ENCODE measurements around the gene KCNT2. TPM values are rescaled to one million over a fixed set of nuclear protein-coding genes. Genes with fewer than 3 reads are reported as not detected.
"Not testable (repeated sequence)": the region's sequence is repeated elsewhere in the genome, so short reads cannot be mapped to it uniquely, and the experiment has no call there.

Gene KCNT2
- total RNA-seq, 1 donor from 2014 or later, result 26.1 TPM

DNA sequence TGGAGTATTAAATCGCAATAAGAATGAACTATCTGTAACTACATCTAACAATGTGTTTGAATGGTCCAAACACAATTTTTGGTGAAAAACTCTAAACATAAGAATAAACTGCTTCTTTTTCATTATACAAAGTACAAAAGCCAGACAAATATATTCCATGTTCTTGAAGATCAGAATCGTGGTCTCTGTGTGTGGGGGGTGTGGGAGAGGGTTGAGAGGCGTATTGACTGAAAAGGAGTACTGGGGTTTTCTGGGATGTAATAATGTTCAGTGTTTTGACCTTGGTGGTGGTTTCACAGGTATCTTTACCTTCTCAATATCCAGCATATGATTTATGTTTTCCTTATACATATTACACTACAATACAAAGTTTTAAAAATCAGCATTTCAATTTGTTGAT lies 42.8 kb upstream of the KCNT2 start:
- Mint-ChIP-seq H3K36me3 (ENCODE audit: insufficient read depth) (no peaks in the 10 kb centered on the region), H3K4me3 (ENCODE audit: low read depth) (no peak overlapping the region), H3K27me3 (no peaks in the 10 kb centered on the region), H3K9me3 (ENCODE audit: low read depth) (no peaks in the 10 kb centered on the region), H3K4me1 (ENCODE audit: low read depth) (peaks cover 3% of the 10 kb centered on the region), H3K27ac (no peak overlapping the region)
- no peak for DNase-seq (ENCODE audit: low spot score, unreplicated experiment)
- TF ChIP-seq, protein P1, sequence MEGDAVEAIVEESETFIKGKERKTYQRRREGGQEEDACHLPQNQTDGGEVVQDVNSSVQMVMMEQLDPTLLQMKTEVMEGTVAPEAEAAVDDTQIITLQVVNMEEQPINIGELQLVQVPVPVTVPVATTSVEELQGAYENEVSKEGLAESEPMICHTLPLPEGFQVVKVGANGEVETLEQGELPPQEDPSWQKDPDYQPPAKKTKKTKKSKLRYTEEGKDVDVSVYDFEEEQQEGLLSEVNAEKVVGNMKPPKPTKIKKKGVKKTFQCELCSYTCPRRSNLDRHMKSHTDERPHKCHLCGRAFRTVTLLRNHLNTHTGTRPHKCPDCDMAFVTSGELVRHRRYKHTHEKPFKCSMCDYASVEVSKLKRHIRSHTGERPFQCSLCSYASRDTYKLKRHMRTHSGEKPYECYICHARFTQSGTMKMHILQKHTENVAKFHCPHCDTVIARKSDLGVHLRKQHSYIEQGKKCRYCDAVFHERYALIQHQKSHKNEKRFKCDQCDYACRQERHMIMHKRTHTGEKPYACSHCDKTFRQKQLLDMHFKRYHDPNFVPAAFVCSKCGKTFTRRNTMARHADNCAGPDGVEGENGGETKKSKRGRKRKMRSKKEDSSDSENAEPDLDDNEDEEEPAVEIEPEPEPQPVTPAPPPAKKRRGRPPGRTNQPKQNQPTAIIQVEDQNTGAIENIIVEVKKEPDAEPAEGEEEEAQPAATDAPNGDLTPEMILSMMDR (IDR thresholded peaks at IDR 0.05; ENCODE audit: unreplicated experiment), result no peak

DNA sequence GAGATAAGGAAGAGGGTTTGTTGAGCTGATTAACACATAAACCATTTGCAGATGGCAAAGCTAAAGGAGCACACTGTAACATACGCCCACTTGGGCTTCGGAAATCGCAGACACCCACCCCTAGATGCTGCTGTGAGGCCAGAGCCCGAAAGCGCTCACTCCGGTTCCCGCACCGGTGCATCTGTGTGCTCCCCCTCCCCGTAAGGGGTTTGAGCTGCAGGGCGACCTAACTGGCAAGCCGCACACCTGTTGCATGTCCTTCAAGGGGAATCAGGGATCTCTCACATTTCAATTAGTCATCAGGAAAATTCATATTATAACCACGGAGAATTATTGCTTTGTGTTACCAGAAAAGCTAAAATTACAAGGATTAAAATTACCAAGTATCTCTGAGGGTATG lies 42.2 kb upstream of the KCNT2 start:
- H3K4me1 Mint-ChIP-seq (ENCODE audit: low read depth), result no peaks in the 10 kb centered on the region
- H3K27me3 Mint-ChIP-seq, result no peaks in the 10 kb centered on the region
- H3K36me3 Mint-ChIP-seq (ENCODE audit: insufficient read depth), result no peaks in the 10 kb centered on the region
- no peak for DNase-seq (ENCODE audit: low spot score, unreplicated experiment)
- TF ChIP-seq, protein P1 (IDR thresholded peaks at IDR 0.05; ENCODE audit: unreplicated experiment), result no peak
- no peaks in the 10 kb centered on the region for H3K9me3 Mint-ChIP-seq (ENCODE audit: low read depth)
- H3K4me3 Mint-ChIP-seq (ENCODE audit: low read depth), result no peak overlapping the region
- H3K27ac Mint-ChIP-seq, result no peak overlapping the region

DNA sequence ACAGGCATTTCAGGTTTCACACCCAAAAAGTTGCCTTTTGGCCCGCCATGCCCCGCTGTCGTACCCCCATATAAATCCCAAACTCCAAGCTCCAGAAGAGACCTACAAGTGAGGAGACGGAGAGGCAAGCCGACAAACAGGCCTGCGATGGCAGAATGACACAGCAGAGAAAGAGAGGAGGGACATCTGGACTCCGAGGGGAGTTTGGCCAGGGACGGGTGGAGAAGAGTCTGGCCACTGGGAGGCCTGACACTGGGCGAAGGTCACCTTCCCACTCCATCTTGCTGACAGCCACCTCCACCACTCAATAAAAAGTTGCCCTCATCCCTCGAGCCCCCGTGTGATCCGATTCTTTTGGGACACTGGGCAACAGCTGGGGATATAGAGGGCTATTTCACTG lies 41.8 kb upstream of the KCNT2 start:
- Mint-ChIP-seq H3K27me3 (no peaks in the 10 kb centered on the region), H3K9me3 (ENCODE audit: low read depth) (no peaks in the 10 kb centered on the region), H3K4me1 (ENCODE audit: low read depth) (no peaks in the 10 kb centered on the region), H3K27ac (no peak overlapping the region), H3K36me3 (ENCODE audit: insufficient read depth) (no peaks in the 10 kb centered on the region), H3K4me3 (ENCODE audit: low read depth) (no peak overlapping the region)
- no peak for DNase-seq (ENCODE audit: low spot score, unreplicated experiment)
- TF ChIP-seq, protein P1 (IDR thresholded peaks at IDR 0.05; ENCODE audit: unreplicated experiment), result no peak

DNA sequence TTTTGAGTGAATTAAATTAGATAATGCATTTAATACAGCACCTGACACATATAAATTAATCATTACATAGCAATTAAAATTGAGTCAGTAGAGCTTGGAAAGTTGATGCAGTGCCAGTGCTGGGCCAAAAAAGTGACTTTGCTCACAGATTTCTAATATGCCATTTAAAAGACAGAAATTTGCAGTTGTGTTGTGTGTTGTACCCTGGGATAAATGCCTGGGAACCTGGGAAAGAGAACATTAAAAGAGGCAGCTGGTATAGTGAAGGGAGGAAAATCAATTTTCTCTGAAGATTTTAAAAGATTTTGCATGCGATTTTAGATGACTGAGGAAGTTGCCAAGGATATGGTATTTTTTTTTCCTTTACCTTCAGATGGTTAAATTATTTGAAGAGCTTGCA lies 32.7 kb upstream of the KCNT2 start:
- Mint-ChIP-seq H3K9me3 (ENCODE audit: low read depth) (no peaks in the 10 kb centered on the region), H3K4me3 (ENCODE audit: low read depth) (no peak overlapping the region), H3K36me3 (ENCODE audit: insufficient read depth) (no peaks in the 10 kb centered on the region), H3K4me1 (ENCODE audit: low read depth) (peaks cover 2% of the 10 kb centered on the region), H3K27me3 (no peaks in the 10 kb centered on the region), H3K27ac (no peak overlapping the region)
- no peak for DNase-seq (ENCODE audit: low spot score, unreplicated experiment)
- TF ChIP-seq, protein P1 (IDR thresholded peaks at IDR 0.05; ENCODE audit: unreplicated experiment), result no peak

DNA sequence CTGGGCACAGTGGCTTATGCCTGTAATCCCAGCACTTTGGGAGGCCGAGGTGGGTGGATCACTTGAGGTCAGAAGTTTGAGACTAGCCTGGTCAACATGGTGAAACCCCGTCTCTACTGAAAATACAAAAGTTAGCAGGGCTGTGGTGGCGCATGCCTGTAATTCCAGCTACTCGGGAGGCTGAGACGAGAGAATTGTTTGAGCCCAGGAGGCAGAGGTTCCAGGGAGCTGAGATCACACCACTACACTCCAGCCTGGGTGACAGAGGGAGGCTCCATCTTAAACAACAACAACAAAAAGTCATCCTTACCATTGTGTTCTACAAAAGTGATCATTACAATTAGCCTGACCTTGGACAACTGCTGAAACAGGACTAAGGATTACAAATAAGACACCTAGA lies 31.1 kb upstream of the KCNT2 start:
- H3K27me3 Mint-ChIP-seq; H3K36me3 Mint-ChIP-seq (ENCODE audit: insufficient read depth); H3K27ac Mint-ChIP-seq; DNase-seq (ENCODE audit: low spot score, unreplicated experiment); H3K9me3 Mint-ChIP-seq (ENCODE audit: low read depth); H3K4me3 Mint-ChIP-seq (ENCODE audit: low read depth); H3K4me1 Mint-ChIP-seq (ENCODE audit: low read depth): not testable (repeated sequence)

DNA sequence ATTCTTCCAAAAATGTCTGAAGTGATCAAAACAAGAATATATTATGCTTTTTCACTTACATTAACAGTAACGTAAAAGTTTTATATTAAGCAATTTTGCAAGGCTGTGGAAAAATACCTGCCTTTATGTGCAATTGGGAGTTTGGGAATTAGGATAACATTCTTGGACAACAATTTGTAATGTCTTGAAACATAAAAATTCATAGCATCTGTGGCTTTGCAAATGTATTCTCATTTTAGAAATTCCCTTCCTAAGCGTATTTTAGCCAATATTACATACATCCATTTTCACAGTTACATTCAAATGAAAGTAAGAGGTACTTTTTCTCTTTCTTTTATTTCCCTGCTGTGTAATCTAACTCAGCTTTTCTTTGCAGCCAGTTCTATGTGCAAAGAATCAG lies 30.2 kb upstream of the KCNT2 start:
- Mint-ChIP-seq H3K27ac (no peak overlapping the region), H3K27me3 (no peaks in the 10 kb centered on the region), H3K9me3 (ENCODE audit: low read depth) (no peaks in the 10 kb centered on the region), H3K36me3 (ENCODE audit: insufficient read depth) (no peaks in the 10 kb centered on the region), H3K4me3 (ENCODE audit: low read depth) (no peak overlapping the region), H3K4me1 (ENCODE audit: low read depth) (peaks cover 2% of the 10 kb centered on the region)
- no peak for DNase-seq (ENCODE audit: low spot score, unreplicated experiment)
- TF ChIP-seq, protein P1 (IDR thresholded peaks at IDR 0.05; ENCODE audit: unreplicated experiment), result no peak
